ACHN (cell line): ENCODE measurements around the gene ROM1.
"Not testable (repeated sequence)": the region's sequence is repeated elsewhere in the genome, so short reads cannot be mapped to it uniquely, and the experiment has no call there.

Experiments used
- DNase-seq: peaks from one replicate; pipeline ENCODE4 v3.0.0-alpha.2; 2015
- in situ Hi-C: cut with HindIII; loops from 2 replicates; pipeline ENCODE4 v1.10.0; 2017; ENCODE audit warnings: low sequenced_read_pairs, low pct_ligation_motif_present, low pct_unique_long_range_greater_than_20kb

The ROM1 gene

GRCh38 chr11:62612366-62613290 is at the start of gene ROM1, which contains the start of gene EML3:
Gene ROM1, plus strand, starts transcription at chr11:62613257. Its CDS starts 25 bp downstream, at chr11:62613282.
Gene EML3, minus strand, starts transcription at chr11:62612775. Its CDS starts 318 bp downstream, at chr11:62612457.
- in situ Hi-C loops: no loop called here
- peak; percentile 80 for DNase-seq

GRCh38 chr11:62565100-62565802 is 47.8 kb upstream of the ROM1 start:
- in situ Hi-C loops: no loop called here
- no peak for DNase-seq

DNA sequence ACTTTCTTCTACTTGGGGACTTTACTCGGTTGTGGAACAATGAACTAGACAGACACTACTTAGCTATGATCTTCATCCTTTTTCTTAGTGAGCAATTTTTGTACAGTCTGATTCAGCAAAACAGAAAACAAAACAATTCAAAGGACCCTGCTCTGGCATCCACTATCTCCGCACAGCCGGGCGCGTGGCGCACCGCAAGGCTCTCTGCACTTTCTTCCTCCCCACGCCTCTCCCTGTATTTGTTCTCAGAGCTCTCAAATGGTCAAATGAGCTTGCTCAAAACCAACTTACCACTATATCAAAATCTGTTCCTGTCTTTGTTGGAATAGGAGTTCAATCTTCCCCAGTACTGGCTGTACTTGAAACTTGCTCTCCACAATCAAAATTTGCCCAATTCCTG is 46.8 kb upstream of the ROM1 start:
- in situ Hi-C loops: no loop called here
- DNase-seq: no peak

- in situ Hi-C loops: no loop called here
- no peak for DNase-seq
Observed at GRCh38 chr11:62567018-62567633, 45.9 kb upstream of the ROM1 start.

- no peak for DNase-seq
- in situ Hi-C loops: no loop called here
Observed at GRCh38 chr11:62569611-62570010, 43.4 kb upstream of the ROM1 start.

- DNase-seq, in situ Hi-C loops: not testable (repeated sequence)
Observed at GRCh38 chr11:62570903-62571302, 42.2 kb upstream of the ROM1 start.

DNA sequence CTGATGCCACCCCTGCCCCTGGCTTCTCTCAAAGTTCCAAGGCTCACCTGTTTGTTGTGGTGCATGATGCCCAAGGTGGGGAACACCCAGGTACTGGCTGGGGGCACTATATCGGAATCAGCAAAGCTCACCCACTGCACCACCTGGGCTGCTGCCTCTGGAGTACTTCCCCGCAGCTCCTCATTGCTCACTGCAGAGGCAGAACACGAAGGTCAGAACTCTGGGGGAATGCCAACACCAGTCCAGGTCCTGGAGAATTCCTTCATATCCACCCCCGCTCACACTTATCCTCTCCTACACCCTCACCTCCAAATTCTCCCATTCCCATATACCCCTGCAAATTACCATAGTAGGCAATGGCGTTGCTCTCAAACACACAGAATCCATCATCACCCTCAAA is 41.6 kb upstream of the ROM1 start:
- DNase-seq, in situ Hi-C loops: not testable (repeated sequence)

- DNase-seq: no peak
- in situ Hi-C loops: no loop called here
Observed at GRCh38 chr11:62572431-62572830, 40.6 kb upstream of the ROM1 start.

DNA sequence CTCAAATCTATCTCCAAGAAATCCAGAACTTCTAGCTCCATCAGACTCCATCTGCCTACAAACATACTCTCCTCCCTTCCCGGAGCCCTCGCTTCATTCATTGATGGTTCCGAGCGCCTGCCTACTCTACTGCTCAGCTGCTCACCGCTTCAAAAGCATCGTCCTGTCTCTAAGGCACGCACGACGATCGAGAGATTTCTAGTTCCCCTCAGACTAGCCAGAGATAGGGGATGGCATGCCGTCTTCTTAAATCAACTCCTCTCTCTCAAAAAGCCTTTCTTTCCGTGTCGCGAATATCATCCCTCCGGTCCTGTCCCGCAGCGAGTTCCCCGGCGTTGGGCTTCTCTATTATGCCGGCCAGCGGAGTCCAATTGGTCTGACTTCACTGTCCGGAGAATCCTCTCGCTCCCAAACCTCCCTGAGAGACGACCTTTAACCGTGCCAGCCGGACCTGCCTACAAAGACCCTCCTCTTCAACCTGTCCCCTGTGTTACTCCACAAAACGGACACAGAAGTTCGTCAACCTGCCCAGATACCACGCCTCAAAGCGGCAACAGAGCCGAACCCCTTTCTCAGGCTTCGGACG is 40.0 kb upstream of the ROM1 start:
- in situ Hi-C loops: no loop called here
- DNase-seq: no peak

GRCh38 chr11:62573592-62574362 is 39.3 kb upstream of the ROM1 start, which contains the start of gene EEF1G:
Gene EEF1G, minus strand, starts transcription at chr11:62573891. Its CDS starts 49 bp downstream, at chr11:62573842.
- in situ Hi-C loops: no loop called here
- DNase-seq: peak; percentile 99

DNA sequence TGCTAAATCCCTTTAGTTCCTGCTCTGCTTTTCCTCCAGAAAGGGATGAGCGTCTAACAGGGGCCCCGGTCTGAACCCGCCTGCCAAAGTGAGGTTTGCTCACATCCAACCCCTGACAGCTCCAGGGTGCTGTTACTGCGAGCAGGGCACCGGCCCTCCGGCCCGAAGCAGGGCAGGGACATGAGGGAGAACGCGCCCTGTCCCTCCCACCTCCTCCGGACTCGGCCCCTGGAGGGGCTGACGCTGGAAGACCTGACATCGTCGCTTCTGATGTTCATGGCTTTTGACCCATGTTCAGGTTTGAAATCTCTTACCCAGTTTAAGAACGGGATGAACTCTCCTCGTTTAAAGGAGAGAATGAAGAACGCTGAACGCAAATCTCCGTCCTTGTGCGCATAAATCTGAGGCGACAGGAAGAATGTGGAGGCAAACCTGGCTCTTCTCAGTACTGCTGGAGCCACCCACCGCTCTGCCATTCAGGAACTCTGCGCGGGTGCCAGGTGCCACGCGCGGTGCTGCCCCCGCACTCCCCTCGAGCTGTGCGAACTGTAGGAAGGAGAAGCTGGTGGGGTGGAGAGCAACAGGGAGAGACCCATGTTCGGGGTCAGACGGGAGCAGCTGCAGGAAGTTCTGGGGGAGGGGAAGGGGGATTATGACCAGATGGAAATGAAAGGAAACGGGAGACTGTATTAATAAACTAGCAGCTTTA is 38.5 kb upstream of the ROM1 start:
- in situ Hi-C loops: no loop called here
- no peak for DNase-seq

GRCh38 chr11:62575156-62575555 is 37.9 kb upstream of the ROM1 start:
- in situ Hi-C loops: no loop called here
- no peak for DNase-seq

GRCh38 chr11:62575837-62576236 is 37.2 kb upstream of the ROM1 start:
- in situ Hi-C loops: no loop called here
- DNase-seq: no peak

DNA sequence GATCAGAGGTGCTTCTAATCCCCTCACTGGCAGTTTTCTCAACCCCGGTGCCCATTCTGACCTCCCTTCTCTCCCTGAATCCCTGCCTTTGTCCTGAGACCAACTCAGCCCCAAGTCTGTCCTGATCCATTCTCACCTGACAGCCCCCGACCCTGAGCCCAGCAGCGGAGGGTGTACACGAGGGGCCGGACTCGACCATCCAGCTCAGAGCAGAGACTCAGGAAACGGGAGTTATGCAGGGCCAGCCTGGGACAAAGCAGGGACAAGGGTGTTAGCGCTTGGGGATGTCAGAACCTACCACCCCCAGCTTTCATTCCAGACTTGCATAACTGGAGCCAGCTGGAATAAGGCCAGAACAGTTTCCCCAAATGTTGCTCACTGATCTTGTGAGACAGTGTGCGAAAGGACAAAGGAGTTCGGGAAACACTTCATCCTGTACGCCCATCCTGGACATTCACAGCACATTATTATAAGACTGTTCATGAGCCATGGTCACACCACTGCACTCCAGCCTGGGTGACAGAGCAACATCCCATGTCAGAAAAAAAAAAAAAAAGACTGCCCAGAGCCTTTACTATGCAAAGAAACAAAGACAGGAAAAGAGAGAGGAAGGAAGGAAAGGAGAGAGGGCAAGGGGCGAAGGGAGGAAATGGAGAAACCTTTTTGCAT is 35.9 kb upstream of the ROM1 start:
- DNase-seq: no peak
- in situ Hi-C loops: no loop called here

DNA sequence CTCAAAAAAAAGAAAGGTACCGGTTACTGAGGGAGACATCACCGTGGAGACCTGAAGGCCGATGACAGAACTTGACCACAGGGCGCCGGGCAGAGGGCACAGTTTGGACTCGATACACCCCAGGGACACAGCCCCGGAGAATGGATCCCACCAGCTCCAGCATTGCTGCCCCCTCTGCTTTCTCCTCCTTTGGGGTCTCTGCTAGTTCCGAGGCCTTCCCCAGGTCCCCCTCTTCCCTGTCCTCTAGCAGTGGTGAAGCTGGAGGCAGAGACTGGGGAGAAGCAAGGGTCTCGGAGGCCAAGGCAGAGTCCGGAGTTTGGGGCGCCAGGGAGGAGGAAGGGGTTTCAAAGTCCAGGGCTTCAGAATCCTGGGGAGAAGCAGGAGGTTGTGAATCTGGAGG is 34.5 kb upstream of the ROM1 start:
- DNase-seq: no peak

DNA sequence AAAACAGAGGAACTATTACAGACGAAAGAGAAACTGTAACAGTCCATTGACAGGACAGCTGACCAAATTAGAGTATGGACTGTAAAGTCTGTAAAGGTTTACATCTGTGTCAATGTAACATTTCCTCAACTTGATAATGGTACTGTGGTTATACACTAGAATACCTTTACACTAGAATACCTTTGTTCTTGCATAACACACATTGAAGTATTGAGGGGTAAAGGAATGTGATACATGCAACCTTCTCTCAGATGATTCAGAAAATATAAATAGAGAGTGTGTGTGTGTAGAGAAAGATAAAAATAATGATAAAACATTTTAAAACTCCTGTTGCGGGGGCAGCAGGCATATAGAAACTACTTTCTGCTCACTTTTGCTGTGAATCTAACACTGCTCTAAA is 33.8 kb upstream of the ROM1 start:
- no peak for DNase-seq
- in situ Hi-C loops: no loop called here

More for the DNA sequence above, 34.5 kb upstream of the ROM1 start:
- in situ Hi-C loops: no loop called here
